ENCODE results near the gene BOC.
A peak's percentile ranks its signal among the peaks of the same experiment; 100 is the strongest.

BOC gene

DNA sequence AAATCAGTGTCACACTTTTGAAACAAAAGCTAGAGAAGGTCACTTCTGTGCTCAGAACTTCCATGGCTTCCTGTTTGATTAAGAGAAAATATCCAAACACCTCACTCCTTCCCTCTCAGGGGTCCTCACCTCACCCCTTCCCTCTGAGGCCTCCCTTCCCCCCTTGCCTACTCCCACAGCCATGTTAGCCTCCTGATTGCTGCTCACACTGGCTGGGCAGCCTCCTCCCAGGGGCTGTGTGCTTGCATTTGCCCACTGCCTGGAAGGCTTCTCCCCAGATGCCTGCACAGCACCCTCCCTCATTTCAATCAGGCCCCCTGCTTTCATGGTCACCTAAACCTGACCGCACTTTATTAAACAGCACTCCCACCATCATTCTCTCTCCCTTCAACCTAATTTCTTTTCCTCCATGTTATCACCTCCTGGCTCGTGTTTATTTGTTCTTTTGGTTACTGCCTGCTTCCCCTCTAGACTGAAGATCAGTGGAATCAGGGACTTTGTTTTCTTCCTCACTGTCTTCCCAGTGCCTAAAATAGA is 10.4 kb downstream of the BOC start:
- H3K4me2 ChIP-seq (ENCODE audit: insufficient read depth, low read length) = no peak overlapping the region
- H3K4me1 ChIP-seq (ENCODE audit: insufficient read depth, low read length) = peaks cover 14% of the 10 kb centered on the region
- no peak for TF ChIP-seq EZH2 (IDR thresholded peaks at IDR 0.05; ENCODE audit: borderline replicate concordance, low read depth, low read length, severe bottlenecking)
- TF ChIP-seq, protein P1, sequence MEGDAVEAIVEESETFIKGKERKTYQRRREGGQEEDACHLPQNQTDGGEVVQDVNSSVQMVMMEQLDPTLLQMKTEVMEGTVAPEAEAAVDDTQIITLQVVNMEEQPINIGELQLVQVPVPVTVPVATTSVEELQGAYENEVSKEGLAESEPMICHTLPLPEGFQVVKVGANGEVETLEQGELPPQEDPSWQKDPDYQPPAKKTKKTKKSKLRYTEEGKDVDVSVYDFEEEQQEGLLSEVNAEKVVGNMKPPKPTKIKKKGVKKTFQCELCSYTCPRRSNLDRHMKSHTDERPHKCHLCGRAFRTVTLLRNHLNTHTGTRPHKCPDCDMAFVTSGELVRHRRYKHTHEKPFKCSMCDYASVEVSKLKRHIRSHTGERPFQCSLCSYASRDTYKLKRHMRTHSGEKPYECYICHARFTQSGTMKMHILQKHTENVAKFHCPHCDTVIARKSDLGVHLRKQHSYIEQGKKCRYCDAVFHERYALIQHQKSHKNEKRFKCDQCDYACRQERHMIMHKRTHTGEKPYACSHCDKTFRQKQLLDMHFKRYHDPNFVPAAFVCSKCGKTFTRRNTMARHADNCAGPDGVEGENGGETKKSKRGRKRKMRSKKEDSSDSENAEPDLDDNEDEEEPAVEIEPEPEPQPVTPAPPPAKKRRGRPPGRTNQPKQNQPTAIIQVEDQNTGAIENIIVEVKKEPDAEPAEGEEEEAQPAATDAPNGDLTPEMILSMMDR (IDR thresholded peaks at IDR 0.05; ENCODE audit: borderline replicate concordance, extremely low read depth, low read length, poor library complexity, severe bottlenecking) = no peak
- no peak overlapping the region for H3K4me3 ChIP-seq (ENCODE audit: low read depth in 1 of 2, low read length in 2 of 2)
- no peaks in the 10 kb centered on the region for H4K20me1 ChIP-seq (ENCODE audit: insufficient read depth, low read length)
- H3K27ac ChIP-seq (ENCODE audit: low read length) = no peak overlapping the region
- no peak overlapping the region for H2AFZ ChIP-seq (ENCODE audit: low read depth, low read length)
- H3K9me3 ChIP-seq (ENCODE audit: insufficient read depth, low read length, severe bottlenecking) = no peaks in the 10 kb centered on the region
- no peaks in the 10 kb centered on the region for H3K79me2 ChIP-seq (ENCODE audit: insufficient read depth, low read length)
- ATAC-seq (ENCODE audit: insufficient read depth, low read depth) (no peak), DNase-seq (no peak)
- H3K36me3 ChIP-seq (ENCODE audit: insufficient read depth, low read length) = no peaks in the 10 kb centered on the region
- no peak overlapping the region for H3K9ac ChIP-seq (ENCODE audit: low read depth, low read length)
- H3K27me3 ChIP-seq (ENCODE audit: insufficient read depth, low read length, poor library complexity) = no peaks in the 10 kb centered on the region

DNA sequence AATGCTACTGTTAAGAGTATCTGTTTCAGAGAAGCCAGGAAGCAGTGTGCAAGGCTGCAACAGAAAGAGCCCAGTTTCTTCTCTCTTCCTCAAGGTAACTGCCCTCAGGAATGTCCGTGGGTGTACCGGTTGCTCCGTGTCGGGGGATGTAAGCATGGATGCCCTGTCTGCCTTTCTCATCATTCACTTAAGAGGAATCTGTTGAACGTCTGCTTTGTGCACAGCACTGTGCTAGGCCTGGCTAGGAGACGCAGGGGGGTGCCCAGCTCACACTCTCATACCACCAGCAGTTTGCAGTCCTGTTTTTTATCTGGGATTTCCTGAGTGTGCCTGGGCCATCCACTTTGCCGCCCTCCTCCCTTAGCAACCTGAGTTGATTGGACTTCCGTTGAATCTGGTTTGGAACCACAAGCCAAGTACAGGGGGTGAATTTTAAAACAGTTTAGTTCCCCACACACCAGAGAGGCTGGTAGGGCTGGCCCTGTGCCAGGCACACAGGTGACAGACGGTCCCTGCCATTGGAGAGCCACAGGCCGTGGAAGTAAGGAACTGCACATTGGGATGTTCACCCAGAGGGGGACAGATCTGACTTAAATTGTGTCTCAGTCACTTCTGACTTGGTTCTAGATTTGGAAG is 11.2 kb downstream of the BOC start:
- Histone ChIP-seq H3K27ac (ENCODE audit: low read length) (no peak overlapping the region), H3K79me2 (ENCODE audit: insufficient read depth, low read length) (no peaks in the 10 kb centered on the region), H3K4me1 (ENCODE audit: insufficient read depth, low read length) (peaks cover 14% of the 10 kb centered on the region), H3K36me3 (ENCODE audit: insufficient read depth, low read length) (no peaks in the 10 kb centered on the region), H3K9ac (ENCODE audit: low read depth, low read length) (no peak overlapping the region), H3K9me3 (ENCODE audit: insufficient read depth, low read length, severe bottlenecking) (no peaks in the 10 kb centered on the region), H4K20me1 (ENCODE audit: insufficient read depth, low read length) (no peaks in the 10 kb centered on the region), H2AFZ (ENCODE audit: low read depth, low read length) (no peak overlapping the region), H3K4me3 (ENCODE audit: low read depth in 1 of 2, low read length in 2 of 2) (no peak overlapping the region), H3K27me3 (ENCODE audit: insufficient read depth, low read length, poor library complexity) (no peaks in the 10 kb centered on the region), H3K4me2 (ENCODE audit: insufficient read depth, low read length) (no peak overlapping the region)
- TF ChIP-seq, protein P1 (IDR thresholded peaks at IDR 0.05; ENCODE audit: borderline replicate concordance, extremely low read depth, low read length, poor library complexity, severe bottlenecking) = no peak
- TF ChIP-seq EZH2 (IDR thresholded peaks at IDR 0.05; ENCODE audit: borderline replicate concordance, low read depth, low read length, severe bottlenecking) = no peak
- peak; percentile 58 for DNase-seq
- ATAC-seq (ENCODE audit: insufficient read depth, low read depth) = peak; percentile 86

DNA sequence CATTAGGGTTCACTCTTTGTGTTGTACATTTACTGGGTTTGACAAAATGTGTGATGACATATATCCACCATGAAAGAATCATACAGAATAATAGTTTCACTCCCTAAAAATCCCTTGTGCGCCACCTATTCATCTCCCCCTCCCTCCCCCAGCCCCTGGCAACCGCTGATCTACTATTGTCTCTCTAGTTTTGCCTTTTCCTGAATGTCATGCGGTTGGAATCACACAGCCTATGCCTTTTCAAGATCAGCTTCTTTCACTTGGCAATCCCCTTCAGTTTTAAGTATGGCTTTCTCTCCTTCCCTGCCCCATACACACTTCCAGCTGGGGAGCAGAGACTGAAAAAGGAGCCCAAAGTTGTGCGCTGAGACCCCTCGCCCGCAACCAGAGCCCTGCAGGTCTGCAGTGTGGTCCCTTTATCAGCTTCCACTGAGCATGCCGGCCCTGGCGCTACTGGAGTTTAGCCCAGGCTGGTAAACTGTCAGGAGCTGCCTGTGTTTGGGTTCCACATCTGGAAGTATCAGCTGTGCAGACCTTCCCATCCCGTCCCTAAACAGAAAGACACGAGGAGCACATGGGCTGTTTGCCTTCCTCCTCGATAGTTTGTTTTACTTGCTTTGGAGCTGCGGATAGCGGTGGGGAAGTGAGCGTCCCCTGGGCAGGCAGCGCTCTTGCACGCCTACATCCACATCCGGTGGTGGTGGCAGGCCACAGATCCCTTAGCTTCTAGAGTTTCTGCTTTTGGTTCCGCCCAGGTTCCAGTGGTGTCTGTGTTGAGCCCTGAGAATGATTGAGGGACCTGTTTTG is 12.3 kb downstream of the BOC start:
- Histone ChIP-seq H3K4me3 (ENCODE audit: low read depth in 1 of 2, low read length in 2 of 2) (no peak overlapping the region), H3K9ac (ENCODE audit: low read depth, low read length) (no peak overlapping the region), H2AFZ (ENCODE audit: low read depth, low read length) (no peak overlapping the region), H3K4me2 (ENCODE audit: insufficient read depth, low read length) (no peak overlapping the region), H3K4me1 (ENCODE audit: insufficient read depth, low read length) (peaks cover 14% of the 10 kb centered on the region), H3K79me2 (ENCODE audit: insufficient read depth, low read length) (no peaks in the 10 kb centered on the region), H4K20me1 (ENCODE audit: insufficient read depth, low read length) (no peaks in the 10 kb centered on the region), H3K9me3 (ENCODE audit: insufficient read depth, low read length, severe bottlenecking) (no peaks in the 10 kb centered on the region), H3K27me3 (ENCODE audit: insufficient read depth, low read length, poor library complexity) (no peaks in the 10 kb centered on the region), H3K36me3 (ENCODE audit: insufficient read depth, low read length) (no peaks in the 10 kb centered on the region), H3K27ac (ENCODE audit: low read length) (no peak overlapping the region)
- ATAC-seq (ENCODE audit: insufficient read depth, low read depth) (no peak), DNase-seq (no peak)
- TF ChIP-seq EZH2 (IDR thresholded peaks at IDR 0.05; ENCODE audit: borderline replicate concordance, low read depth, low read length, severe bottlenecking) = no peak
- TF ChIP-seq, protein P1 (IDR thresholded peaks at IDR 0.05; ENCODE audit: borderline replicate concordance, extremely low read depth, low read length, poor library complexity, severe bottlenecking) = no peak
